Measurements from ENCODE around the gene FFAR3. TPM values are rescaled to one million over a fixed set of nuclear protein-coding genes. Genes with fewer than 3 reads are reported as not detected.

Gene FFAR3
- total and polyA plus RNA-seq, 9 of the 15 experiments (the other 6 are each of a cell fraction or from before 2014, with no cell fraction given) = not detected

GRCh38 chr19:35399231-35399630 lies 41.0 kb downstream of the FFAR3 start:
- ATAC-seq (no peak), FAIRE-seq (no peak), DNase-seq (ENCODE audit: extremely low read depth in 1 of 4, low spot score in 3 of 4) (no peak)
- H3K9me3 ChIP-seq (replicated peaks; ENCODE audit: control insufficient read depth, insufficient read depth, low read depth, low read length) = no peaks in the 10 kb centered on the region
- H3K36me3 ChIP-seq (ENCODE audit: control insufficient read depth, insufficient read depth, low read length) = no peaks in the 10 kb centered on the region
- no peak overlapping the region for H3K27ac ChIP-seq (ENCODE audit: extremely low read depth, low read depth, low read length)
- H3K4me3 ChIP-seq = no peak overlapping the region
- H3K9me1 ChIP-seq (ENCODE audit: control insufficient read depth, insufficient read depth, low read length) = no peaks in the 10 kb centered on the region
- POLR2A ChIA-PET = no interaction called here
- in situ Hi-C loops (cut with MboI) = no loop called here
- no peak overlapping the region for H2AFZ ChIP-seq (ENCODE audit: low read depth, low read length)
- H3K4me2 ChIP-seq (ENCODE audit: insufficient read depth, low read length) = no peak overlapping the region
- CTCF ChIA-PET (ENCODE audit: low intra/inter-chr PET ratio) = no interaction called here
- no peak overlapping the region for H3K9ac ChIP-seq (ENCODE audit: insufficient read depth in 1 of 2, low read depth in 2 of 2, low read length in 2 of 2)
- no TSS peak for BruUV-seq (replicated peaks)
- H3K79me2 ChIP-seq (ENCODE audit: control insufficient read depth, insufficient read depth, low read length) = no peaks in the 10 kb centered on the region
- WGBS (ENCODE audit: insufficient coverage, low coverage, missing lambda C conversion rate) = 17% methylated on average over 4 of the region's 4 CpGs
- H3K27me3 ChIP-seq (ENCODE audit: control insufficient read depth in 2 of 2, insufficient read depth in 2 of 2, low read length in 2 of 2) = no peaks in the 10 kb centered on the region; a peak in 1 of 5 replicates
- no peaks in the 10 kb centered on the region for H4K20me1 ChIP-seq (replicated peaks; ENCODE audit: control insufficient read depth, insufficient read depth, low read length)
- intact Hi-C loops (cut with micrococcal nuclease) = no loop called here
- TF ChIP-seq PHTF2 (CRISPR knock-in tag; IDR thresholded peaks at IDR 0.05) (no peak), ZNF134 (CRISPR knock-in tag; conservative IDR thresholded peaks at IDR 0.05) (no peak), ZNF224 (CRISPR knock-in tag; IDR thresholded peaks at IDR 0.05) (no peak), ZBTB8A (IDR thresholded peaks at IDR 0.05; ENCODE audit: partially characterized antibody) (no peak)
- H3K4me1 ChIP-seq (replicated peaks in 1 of 2; ENCODE audit: control insufficient read depth in 2 of 2, insufficient read depth in 2 of 2, low read length in 2 of 2) = peaks cover 7 to 9% of the 10 kb centered on the region in 2 experiments; a peak in 2 of 5 replicates

DNA sequence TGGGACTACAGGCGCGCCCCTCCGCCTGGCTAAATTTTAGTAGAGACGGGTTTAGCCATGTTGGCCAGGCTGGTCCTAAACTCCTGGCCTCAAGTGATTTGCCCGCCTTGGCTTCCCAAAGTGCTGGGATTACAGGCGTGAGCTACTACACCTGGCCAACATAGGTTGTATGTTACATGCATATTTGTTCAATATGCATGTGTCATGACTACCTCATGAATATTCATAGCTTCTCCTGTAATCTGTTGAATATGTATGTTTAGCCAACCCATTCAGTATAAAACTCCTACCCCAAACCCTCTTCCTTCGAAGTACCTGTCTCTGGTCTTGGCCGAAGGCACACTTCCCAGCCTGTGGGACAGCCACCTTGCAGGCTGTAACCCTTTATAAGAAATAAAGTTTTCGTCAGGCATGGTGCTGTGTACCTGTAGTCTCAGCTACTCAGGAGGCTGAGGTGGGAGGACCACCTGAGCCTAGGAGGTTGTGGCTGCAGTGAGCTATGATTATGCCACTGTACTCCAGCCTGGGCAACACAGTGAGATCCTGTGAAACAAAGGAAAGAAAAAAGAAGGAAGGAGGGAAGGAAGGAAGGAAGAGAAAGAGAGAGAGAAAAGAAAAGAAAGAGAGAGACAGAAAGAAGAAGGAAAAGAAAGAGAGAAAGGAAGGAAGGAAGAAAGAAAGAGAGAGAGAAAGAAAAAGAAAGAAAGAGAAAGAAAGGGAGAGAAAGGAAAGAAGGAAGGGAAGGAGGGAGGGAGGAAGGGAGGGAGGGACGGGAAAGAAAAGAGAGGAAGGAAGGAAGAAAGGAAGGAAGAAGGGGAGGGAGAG lies 41.9 kb downstream of the FFAR3 start:
- peaks cover 7 to 9% of the 10 kb centered on the region in 2 experiments; a peak in 2 of 5 replicates for H3K4me1 ChIP-seq (replicated peaks in 1 of 2; ENCODE audit: control insufficient read depth in 2 of 2, insufficient read depth in 2 of 2, low read length in 2 of 2)
- no peaks in the 10 kb centered on the region for H4K20me1 ChIP-seq (replicated peaks; ENCODE audit: control insufficient read depth, insufficient read depth, low read length)
- H3K27me3 ChIP-seq (ENCODE audit: control insufficient read depth in 2 of 2, insufficient read depth in 2 of 2, low read length in 2 of 2) = no peaks in the 10 kb centered on the region; a peak in 2 of 5 replicates
- intact Hi-C loops (cut with micrococcal nuclease) (no loop called here), in situ Hi-C loops (cut with MboI) (no loop called here)
- WGBS (ENCODE audit: insufficient coverage, low coverage, missing lambda C conversion rate) = 40% methylated on average over 9 of the region's 10 CpGs
- no peak overlapping the region for H3K4me2 ChIP-seq (ENCODE audit: insufficient read depth, low read length)
- DNase-seq (ENCODE audit: extremely low read depth in 1 of 4, low spot score in 3 of 4) (no peak), FAIRE-seq (no peak), ATAC-seq (no peak)
- H3K4me3 ChIP-seq = no peak overlapping the region
- POLR2A ChIA-PET = no interaction called here
- H3K27ac ChIP-seq (ENCODE audit: extremely low read depth, low read depth, low read length) = no peak overlapping the region
- no peaks in the 10 kb centered on the region for H3K9me3 ChIP-seq (replicated peaks; ENCODE audit: control insufficient read depth, insufficient read depth, low read depth, low read length)
- no peaks in the 10 kb centered on the region for H3K79me2 ChIP-seq (ENCODE audit: control insufficient read depth, insufficient read depth, low read length)
- TF ChIP-seq ZNF121 (CRISPR knock-in tag; conservative IDR thresholded peaks at IDR 0.05) = peak; percentile 51
- peak in 1 of 2 experiments; percentile 20; a peak in 1 of 4 replicates for TF ChIP-seq HDAC1 (IDR thresholded peaks at IDR 0.05)
- TF ChIP-seq RNF2 (IDR thresholded peaks at IDR 0.05) = no peak
- TF ChIP-seq ZNF512 (tag; IDR thresholded peaks at IDR 0.05) = peak; percentile 99
- H3K9me1 ChIP-seq (ENCODE audit: control insufficient read depth, insufficient read depth, low read length) = no peaks in the 10 kb centered on the region
- no peak overlapping the region for H2AFZ ChIP-seq (ENCODE audit: low read depth, low read length)
- no TSS peak for BruUV-seq (replicated peaks)
- no peak overlapping the region for H3K9ac ChIP-seq (ENCODE audit: insufficient read depth in 1 of 2, low read depth in 2 of 2, low read length in 2 of 2)
- CTCF ChIA-PET (ENCODE audit: low intra/inter-chr PET ratio) = no interaction called here
- H3K36me3 ChIP-seq (ENCODE audit: control insufficient read depth, insufficient read depth, low read length) = no peaks in the 10 kb centered on the region
